Gastrocnemius medialis (tissue), 4 donors: Measurements from ENCODE around the gene ARHGAP28. TPM values are rescaled to one million over a fixed set of nuclear protein-coding genes. Genes with fewer than 3 reads are reported as not detected.

ENCODE experiments used
- ATAC-seq, 2 donors: fragments of 150-250 bp; one replicate each; pipeline ENCODE4 v1.9.1; 2016
- DNase-seq, 2 donors: peaks; one replicate each; pipeline ENCODE4 v3.0.0-alpha.2; 2019
- H3K27ac ChIP-seq, 4 donors: fragments of 200-600 bp; sonication (generic); 1 replicate in 1 of 4; 2 replicates in 3 of 4; pipeline ENCODE4 v1.5.1; 2016 to 2018; ENCODE audit warnings: mild to moderate bottlenecking in 2 of 4, moderate library complexity in 1 of 4
- H3K27me3 ChIP-seq, 3 donors: fragments of 200-600 bp; sonication (generic) in 2 of 3; 1 replicate in 1 of 3; 2 replicates in 2 of 3; pipeline versions ENCODE4 v1.5.1 to v1.6.0; 2016 to 2019; ENCODE audit warnings: mild to moderate bottlenecking in 1 of 3, moderate library complexity in 1 of 3
- H3K36me3 ChIP-seq, 2 donors: fragments of 200-600 bp; sonication (generic) in 1 of 2; one replicate each; pipeline ENCODE4 v1.5.1; 2017 to 2018
- H3K4me1 ChIP-seq, 2 donors: fragments of 200-600 bp; sonication (generic) in 1 of 2; one replicate each; pipeline ENCODE4 v1.5.1; 2016 to 2017; ENCODE audit warnings: mild to moderate bottlenecking in 2 of 2
- H3K4me3 ChIP-seq, 4 donors: fragments of 200-600 bp; sonication (generic) in 3 of 4; 1 replicate in 1 of 4; 2 replicates in 3 of 4; pipeline ENCODE4 v1.5.1; 2016 to 2019; ENCODE audit warnings: mild to moderate bottlenecking in 2 of 4
- H3K9me3 ChIP-seq, 3 donors: fragments of 200-600 bp; sonication (generic) in 2 of 3; 1 replicate in 1 of 3; 2 replicates in 2 of 3; pipeline ENCODE4 v1.5.1; 2016 to 2019
- CTCF ChIP-seq, 5 experiments: fragments of 450-650 bp in 3 of 5; fragments of 200-600 bp in 2 of 5; sonication (generic) in 2 of 5; IDR thresholded peaks in 4 of 5; conservative IDR thresholded peaks in 1 of 5; 1 replicate in 4 of 5; 2 replicates in 1 of 5; pipeline ENCODE4 v1.5.1; 2016 to 2019; ENCODE audit warnings: antibody characterized with exemption in 5 of 5, mild to moderate bottlenecking in 3 of 5, moderate library complexity in 3 of 5
- POLR2A ChIP-seq, 2 donors: fragments of 450-650 bp; IDR thresholded peaks; one replicate each; pipeline ENCODE4 v1.6.1; 2017; ENCODE audit warnings: antibody characterized with exemption in 2 of 2, mild to moderate bottlenecking in 2 of 2, moderate library complexity in 2 of 2
- in situ Hi-C, 4 donors: fragments of 200-750 bp; cut with MboI; loops; one replicate each; pipeline versions ENCODE4 v1.15.0 to v1.8.0; 2017; ENCODE audit warnings: low sequenced_read_pairs in 4 of 4
- intact Hi-C: fragments of 100-400 bp; cut with DNase I; formaldehyde crosslinking; loops from one replicate; pipeline ENCODE4 v1.15.1; 2023; ENCODE audit warnings: low total_unique reads
- total RNA-seq, 4 donors: library from RNA; depleted of rRNA; stranded (reverse); fragments of >200 nt; gene quantifications; one replicate each; pipeline versions ENCODE4 v1.1.0 to v1.2.3, GENCODE V29; 2016

Gene ARHGAP28
- total RNA-seq, 4 donors from 2014 or later: 4.6 to 17.9 (median 6.2) TPM

GRCh38 chr18:6748241-6748640, 18.7 kb downstream of the ARHGAP28 start:
- in situ Hi-C loops: no loop called here
- Histone ChIP-seq H3K4me3 (peak overlapping the region in 3 of 4 donors; percentile 7 to 15 (median 15)), H3K27ac (peak overlapping the region; percentile 79 to 90 (median 84)), H3K9me3 (no peaks in the 10 kb centered on the region), H3K36me3 (no peaks in the 10 kb centered on the region), H3K27me3 (no peaks in the 10 kb centered on the region), H3K4me1 (peaks cover 14 to 63% of the 10 kb centered on the region in 2 donors)
- intact Hi-C loops: loop anchor here (10.0 kb wide), 2 partner anchors 487 to 1867 kb away; partner anchors contain the start of gene LRRC30
- DNase-seq: peak; percentile 53 to 74
- ATAC-seq: peak; percentile 86 to 87
- no peak for TF ChIP-seq POLR2A (IDR thresholded peaks at IDR 0.05)

- intact Hi-C loops: no loop called here
Observed at GRCh38 chr18:6750411-6750810, 20.9 kb downstream of the ARHGAP28 start.

GRCh38 chr18:6751222-6751621, 21.7 kb downstream of the ARHGAP28 start:
- in situ Hi-C loops (no loop called here), intact Hi-C loops (no loop called here)
- peak overlapping the region in 1 of 4 donors; percentile 43 for H3K4me3 ChIP-seq
- H3K4me1 ChIP-seq: peaks cover 6 to 42% of the 10 kb centered on the region in 2 donors
- no peaks in the 10 kb centered on the region for H3K36me3 ChIP-seq
- no peak for ATAC-seq
- H3K27me3 ChIP-seq: no peaks in the 10 kb centered on the region
- TF ChIP-seq POLR2A (IDR thresholded peaks at IDR 0.05): no peak
- TF ChIP-seq CTCF (IDR thresholded peaks at IDR 0.05 in 4 of 5, conservative IDR thresholded peaks at IDR 0.05 in 1 of 5): no peak
- no peaks in the 10 kb centered on the region for H3K9me3 ChIP-seq
- H3K27ac ChIP-seq: peak overlapping the region; percentile 5 to 85 (median 48)
- DNase-seq: no peak

More at GRCh38 chr18:6750411-6750810, 20.9 kb downstream of the ARHGAP28 start:
- in situ Hi-C loops: no loop called here
- H3K4me1 ChIP-seq: peaks cover 14 to 50% of the 10 kb centered on the region in 2 donors
- TF ChIP-seq POLR2A (IDR thresholded peaks at IDR 0.05): no peak
- TF ChIP-seq CTCF (IDR thresholded peaks at IDR 0.05 in 4 of 5, conservative IDR thresholded peaks at IDR 0.05 in 1 of 5): no peak
- H3K27ac ChIP-seq: peak overlapping the region in 2 of 4 donors; percentile 85 to 90
- H3K9me3 ChIP-seq: no peaks in the 10 kb centered on the region
- ATAC-seq (no peak), DNase-seq (no peak)
- no peaks in the 10 kb centered on the region for H3K36me3 ChIP-seq
- no peaks in the 10 kb centered on the region for H3K27me3 ChIP-seq
- no peak overlapping the region for H3K4me3 ChIP-seq

GRCh38 chr18:6752202-6752860, 22.8 kb downstream of the ARHGAP28 start:
- no peaks in the 10 kb centered on the region for H3K27me3 ChIP-seq
- peaks cover 0 to 31% of the 10 kb centered on the region in 2 donors for H3K4me1 ChIP-seq
- H3K36me3 ChIP-seq: no peaks in the 10 kb centered on the region
- DNase-seq: no peak
- intact Hi-C loops: no loop called here
- in situ Hi-C loops: no loop called here
- peak overlapping the region in 1 of 4 donors; percentile 43 for H3K4me3 ChIP-seq
- ATAC-seq: peak in 1 of 2 donors; percentile 8
- H3K27ac ChIP-seq: peak overlapping the region; percentile 5 to 85 (median 48)
- no peaks in the 10 kb centered on the region for H3K9me3 ChIP-seq
- TF ChIP-seq CTCF (IDR thresholded peaks at IDR 0.05 in 4 of 5, conservative IDR thresholded peaks at IDR 0.05 in 1 of 5) (no peak), POLR2A (IDR thresholded peaks at IDR 0.05) (no peak)

- Histone ChIP-seq H3K36me3 (no peaks in the 10 kb centered on the region), H3K27ac (no peak overlapping the region), H3K4me1 (peaks cover 0 to 16% of the 10 kb centered on the region in 2 donors), H3K9me3 (no peaks in the 10 kb centered on the region), H3K27me3 (no peaks in the 10 kb centered on the region), H3K4me3 (no peak overlapping the region)
- ATAC-seq (no peak), DNase-seq (no peak)
- no peak for TF ChIP-seq CTCF (IDR thresholded peaks at IDR 0.05 in 4 of 5, conservative IDR thresholded peaks at IDR 0.05 in 1 of 5)
- in situ Hi-C loops: no loop called here
- intact Hi-C loops: no loop called here
Observed at GRCh38 chr18:6755107-6755506, 25.6 kb downstream of the ARHGAP28 start.
